GM23338 (cell line): ENCODE results near the gene FHOD1. TPM values are rescaled to one million over a fixed set of nuclear protein-coding genes. Genes with fewer than 3 reads are reported as not detected.

ENCODE experiments used
- ATAC-seq: fragments of 200-7000 bp; cut with Tn5 transposase; 3 replicates; pipeline ENCODE4 v1.9.1; 2020
- DNase-seq: peaks from one replicate; pipeline ENCODE4 v3.0.0-alpha.2; 2015; ENCODE audit warnings: low spot score
- H2AFZ ChIP-seq: fragments of 200-600 bp; sonication (generic); 2 replicates; pipeline ENCODE4 v1.8.0; 2016; ENCODE audit warnings: antibody characterized with exemption, mild to moderate bottlenecking, moderate library complexity
- H3F3A ChIP-seq: fragments of 200-600 bp; sonication (generic); replicated peaks from 2 replicates; pipeline ENCODE4 v1.8.0; 2017; ENCODE audit warnings: antibody characterized with exemption, mixed run types, low read depth
- H3K27ac ChIP-seq: fragments of 200-600 bp; sonication (generic); 2 replicates; pipeline ENCODE4 v1.6.1; 2016; ENCODE audit warnings: low read depth
- H3K27me3 ChIP-seq: fragments of 200-600 bp; sonication (generic); 2 replicates; pipeline ENCODE4 v1.8.0; 2016; ENCODE audit warnings: mild to moderate bottlenecking, mixed run types, moderate library complexity; ENCODE audit not compliant: insufficient read depth
- H3K36me3 ChIP-seq: fragments of 200-600 bp; sonication (generic); 2 replicates; pipeline ENCODE4 v1.8.0; 2016; ENCODE audit warnings: mild to moderate bottlenecking; ENCODE audit not compliant: insufficient read depth
- H3K4me1 ChIP-seq: fragments of 200-600 bp; sonication (generic); 2 replicates; pipeline ENCODE4 v1.8.0; 2016; ENCODE audit warnings: mild to moderate bottlenecking, moderate library complexity; ENCODE audit not compliant: insufficient read depth
- H3K4me2 ChIP-seq: fragments of 200-600 bp; sonication (generic); 2 replicates; pipeline ENCODE4 v1.7.1; 2017; ENCODE audit warnings: mixed run types
- H3K4me3 ChIP-seq: fragments of 200-600 bp; sonication (generic); 2 replicates; pipeline ENCODE4 v1.6.1; 2016; ENCODE audit warnings: mixed run types
- H3K79me2 ChIP-seq: fragments of 200-600 bp; sonication (generic); replicated peaks from 2 replicates; pipeline ENCODE4 v1.8.0; 2017; ENCODE audit warnings: mild to moderate bottlenecking; ENCODE audit not compliant: insufficient read depth
- H3K9me2 ChIP-seq: fragments of 200-600 bp; sonication (generic); 2 replicates; pipeline ENCODE4 v1.8.0; 2017; ENCODE audit not compliant: insufficient read depth
- H4K20me1 ChIP-seq: fragments of 200-600 bp; sonication (generic); replicated peaks from 2 replicates; pipeline ENCODE4 v1.8.0; 2017; ENCODE audit warnings: mild to moderate bottlenecking; ENCODE audit not compliant: insufficient read depth
- H3K27ac Mint-ChIP-seq: 2 replicates; pipeline ENCODE4 v1.8.0; 2020; ENCODE audit warnings: inconsistent platforms, mild to moderate bottlenecking, moderate library complexity, mixed read lengths
- H3K27me3 Mint-ChIP-seq: 3 replicates; pipeline ENCODE4 v1.8.0; 2022; ENCODE audit warnings: low read depth, mild to moderate bottlenecking, moderate library complexity, mixed read lengths, inconsistent platforms; ENCODE audit not compliant: insufficient read depth, poor library complexity
- H3K36me3 Mint-ChIP-seq: 3 replicates; pipeline ENCODE4 v1.8.0; 2021; ENCODE audit warnings: low read depth, mild to moderate bottlenecking, inconsistent platforms, moderate library complexity, mixed read lengths
- H3K4me1 Mint-ChIP-seq: 3 replicates; pipeline ENCODE4 v1.8.0; 2020; ENCODE audit warnings: mild to moderate bottlenecking, inconsistent platforms, mixed read lengths
- H3K4me3 Mint-ChIP-seq: 3 replicates; pipeline ENCODE4 v1.8.0; 2021; ENCODE audit warnings: moderate library complexity, mild to moderate bottlenecking, inconsistent platforms, mixed read lengths
- H3K9me3 Mint-ChIP-seq: 3 replicates; pipeline ENCODE4 v1.8.0; 2020; ENCODE audit warnings: moderate library complexity, mild to moderate bottlenecking, inconsistent platforms, mixed read lengths
- CREB1 ChIP-seq: fragments of 250-450 bp; sonication (Bioruptor Pico); IDR thresholded peaks from 2 replicates; pipeline ENCODE4 v1.5.0; 2020; ENCODE audit warnings: low read depth, mild to moderate bottlenecking, moderate library complexity
- CTCF ChIP-seq, 2 experiments: fragments of 200-600 bp in 1 of 2; sonication (generic) in 1 of 2; conservative IDR thresholded peaks; 2 replicates each; pipeline versions ENCODE4 v1.5.1 to v1.6.1; 2016 to 2017; ENCODE audit warnings: antibody characterized with exemption in 2 of 2, low read depth in 2 of 2, mild to moderate bottlenecking in 2 of 2, moderate library complexity in 1 of 2
- POLR2AphosphoS5 ChIP-seq: IDR thresholded peaks from 2 replicates; pipeline ENCODE4 v1.6.1; 2016; ENCODE audit warnings: antibody characterized with exemption, low read depth
- REST ChIP-seq: IDR thresholded peaks from one replicate; pipeline ENCODE4 v1.6.1; 2018; ENCODE audit warnings: antibody characterized with exemption; ENCODE audit not compliant: unreplicated experiment
- ZNF462 ChIP-seq: fragments of 250-450 bp; sonication (Bioruptor Pico); IDR thresholded peaks from 2 replicates; pipeline ENCODE4 v1.5.0; 2020; ENCODE audit warnings: mild to moderate bottlenecking, moderate library complexity
- polyA plus RNA-seq: library from polyadenylated mRNA; unstranded; fragments of >200 nt; fragmentation: Nextera tagmentation; extraction: Ambion mirVana; gene quantifications from 2 replicates; pipeline ENCODE4 v1.2.1, GENCODE V29; 2016
- total RNA-seq: library from RNA; depleted of rRNA; stranded (reverse); fragments of >200 nt; shearing (Covaris generic); gene quantifications from 2 replicates; pipeline ENCODE4 v1.2.3, GENCODE V29; 2014

Gene FHOD1
- total and polyA plus RNA-seq, 2 experiments from 2014 or later = 26.2 to 52.7 TPM

GRCh38 chr16:67199808-67200198 is 47.5 kb downstream of the FHOD1 start:
- DNase-seq = peak; percentile 82
- Histone ChIP-seq H3K27me3 (no peaks in the 10 kb centered on the region), H3K4me2 (peak overlapping the region; percentile 92), H3K9me2 (no peaks in the 10 kb centered on the region), H3K4me3 (peak overlapping the region; percentile 79), H4K20me1 (peaks cover 9% of the 10 kb centered on the region; the same call in 1 of the 2 replicates), H3K27ac (no peak overlapping the region), H3K79me2 (no peaks in the 10 kb centered on the region), H3K36me3 (peaks cover 20% of the 10 kb centered on the region; the same call in 1 of the 2 replicates), H2AFZ (peak overlapping the region; percentile 96), H3K4me1 (peaks cover 9% of the 10 kb centered on the region), H3F3A (peaks cover 18% of the 10 kb centered on the region; the same call in 1 of the 2 replicates)
- H3K27me3 Mint-ChIP-seq = peaks cover 15% of the 10 kb centered on the region
- H3K9me3 Mint-ChIP-seq = no peaks in the 10 kb centered on the region
- ATAC-seq = peak; percentile 71
- H3K36me3 Mint-ChIP-seq = peaks cover 38% of the 10 kb centered on the region
- TF ChIP-seq POLR2AphosphoS5 (no peak), REST (no peak), ZNF462 (no peak), CTCF (conservative IDR thresholded peaks at IDR 0.05; ENCODE audit: low read depth in 2 of 2) (peak; percentile 16 to 70), CREB1 (no peak)
- H3K4me3 Mint-ChIP-seq = peak overlapping the region; percentile 86
- peak overlapping the region; percentile 83 for H3K27ac Mint-ChIP-seq
- peaks cover 6% of the 10 kb centered on the region for H3K4me1 Mint-ChIP-seq
